ENCODE data around the gene PRCD.

DNA sequence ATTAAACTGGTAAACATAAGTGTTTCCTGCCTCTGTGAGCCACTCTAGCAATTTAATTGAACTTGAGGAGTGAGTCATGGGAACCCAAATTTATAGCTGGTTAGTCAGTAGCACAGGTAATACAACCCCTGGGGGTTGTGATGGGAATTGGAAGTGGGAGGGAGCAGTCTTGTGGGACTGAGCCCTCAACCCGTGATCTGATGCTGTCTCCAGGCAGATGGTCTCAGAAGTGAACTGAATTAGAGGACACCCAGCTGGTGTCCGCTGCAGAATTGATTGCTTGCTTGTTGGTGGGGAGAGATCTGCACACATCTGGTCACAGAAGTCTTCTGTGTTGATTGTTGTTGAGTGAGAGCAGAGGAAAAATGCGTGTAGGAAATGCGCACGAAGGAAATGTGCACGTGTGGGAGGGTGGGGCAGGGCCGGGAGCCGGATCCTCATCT is 53.6 kb downstream of the PRCD start:
- TF ChIP-seq, protein P1, sequence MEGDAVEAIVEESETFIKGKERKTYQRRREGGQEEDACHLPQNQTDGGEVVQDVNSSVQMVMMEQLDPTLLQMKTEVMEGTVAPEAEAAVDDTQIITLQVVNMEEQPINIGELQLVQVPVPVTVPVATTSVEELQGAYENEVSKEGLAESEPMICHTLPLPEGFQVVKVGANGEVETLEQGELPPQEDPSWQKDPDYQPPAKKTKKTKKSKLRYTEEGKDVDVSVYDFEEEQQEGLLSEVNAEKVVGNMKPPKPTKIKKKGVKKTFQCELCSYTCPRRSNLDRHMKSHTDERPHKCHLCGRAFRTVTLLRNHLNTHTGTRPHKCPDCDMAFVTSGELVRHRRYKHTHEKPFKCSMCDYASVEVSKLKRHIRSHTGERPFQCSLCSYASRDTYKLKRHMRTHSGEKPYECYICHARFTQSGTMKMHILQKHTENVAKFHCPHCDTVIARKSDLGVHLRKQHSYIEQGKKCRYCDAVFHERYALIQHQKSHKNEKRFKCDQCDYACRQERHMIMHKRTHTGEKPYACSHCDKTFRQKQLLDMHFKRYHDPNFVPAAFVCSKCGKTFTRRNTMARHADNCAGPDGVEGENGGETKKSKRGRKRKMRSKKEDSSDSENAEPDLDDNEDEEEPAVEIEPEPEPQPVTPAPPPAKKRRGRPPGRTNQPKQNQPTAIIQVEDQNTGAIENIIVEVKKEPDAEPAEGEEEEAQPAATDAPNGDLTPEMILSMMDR (IDR thresholded peaks at IDR 0.05): no peak
- TF ChIP-seq POLR2A (IDR thresholded peaks at IDR 0.05) (no peak), EP300 (IDR thresholded peaks at IDR 0.05) (no peak)
